SKM-1 treated with dmso at 0.1 percent for 144 hours (cell line): ENCODE results near the gene UNKL.

Experiments used
- DNase-seq: peaks from one replicate; lab custom pipeline; 2025; ENCODE audit not compliant: unreplicated experiment; lab: John Stamatoyannopoulos, UW

UNKL gene

DNA sequence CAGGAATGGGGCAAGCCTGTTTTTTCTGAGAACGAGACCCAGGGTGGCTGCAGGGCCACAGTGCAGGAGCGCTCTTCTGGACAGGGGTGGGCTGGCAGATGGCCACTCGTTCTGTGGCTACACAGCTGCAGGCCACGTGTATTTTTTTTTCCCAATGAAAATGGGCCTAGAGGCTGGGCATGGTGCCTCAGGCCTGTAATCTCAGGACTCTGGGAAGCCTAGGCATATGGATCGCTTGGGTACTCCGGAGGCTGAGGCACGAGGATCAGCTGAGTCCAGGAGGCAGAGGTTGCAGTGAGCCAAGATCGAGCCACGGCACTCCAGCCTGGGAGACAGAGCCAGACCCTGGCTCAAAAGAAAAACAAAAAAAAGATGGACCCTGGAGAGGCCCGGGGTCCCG is 6.8 kb downstream of the UNKL start:
- DNase-seq, result no peak

DNA sequence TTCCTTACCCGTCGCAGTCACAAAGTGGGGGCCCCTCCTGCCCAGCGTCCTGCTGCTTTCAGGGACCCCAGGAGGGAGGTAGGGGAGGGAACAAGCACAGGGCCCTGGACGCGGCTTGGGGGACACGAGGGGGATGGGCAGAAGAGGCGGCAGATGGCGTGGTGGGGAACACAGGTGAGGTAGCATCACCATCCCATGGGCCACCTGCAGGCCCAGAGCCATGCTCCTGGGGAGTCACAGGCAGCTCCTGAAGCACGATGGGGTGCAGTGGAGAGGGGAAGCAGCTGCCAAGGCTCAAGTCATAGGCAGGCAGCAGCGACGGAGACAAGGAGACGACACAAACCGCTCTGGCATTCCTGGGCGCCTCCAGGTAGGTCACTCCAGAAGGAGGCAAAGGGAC is 10.8 kb downstream of the UNKL start:
- DNase-seq, result no peak

GRCh38 chr16:1403036-1403435 is 11.5 kb downstream of the UNKL start:
- DNase-seq, result no peak

DNA sequence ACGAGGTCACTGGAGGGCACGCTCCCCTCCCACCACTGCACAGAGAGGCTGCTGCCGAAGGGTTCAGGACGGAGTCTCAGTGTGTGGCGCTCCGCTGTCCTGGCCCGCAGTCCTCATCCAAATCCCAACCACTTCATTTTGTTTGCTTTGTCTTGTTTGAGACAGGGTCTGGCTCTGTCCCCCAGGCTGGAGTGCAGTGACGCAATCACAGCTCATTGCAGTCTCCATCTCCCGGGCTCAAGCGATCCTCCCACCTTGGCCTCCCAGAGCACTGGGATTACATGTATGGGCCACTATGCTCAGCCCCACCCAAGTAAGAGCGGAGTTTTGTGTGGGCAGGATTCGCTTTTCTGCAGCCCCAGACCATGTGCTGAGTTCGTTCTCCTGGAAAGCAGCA is 12.7 kb downstream of the UNKL start:
- no peak for DNase-seq

- no peak for DNase-seq
Measured at GRCh38 chr16:1401061-1401757, 13.3 kb downstream of the UNKL start.

- DNase-seq, result no peak
Measured at GRCh38 chr16:1398826-1399581, 15.5 kb downstream of the UNKL start.

GRCh38 chr16:1398351-1398750 is 16.2 kb downstream of the UNKL start:
- DNase-seq, result no peak

DNA sequence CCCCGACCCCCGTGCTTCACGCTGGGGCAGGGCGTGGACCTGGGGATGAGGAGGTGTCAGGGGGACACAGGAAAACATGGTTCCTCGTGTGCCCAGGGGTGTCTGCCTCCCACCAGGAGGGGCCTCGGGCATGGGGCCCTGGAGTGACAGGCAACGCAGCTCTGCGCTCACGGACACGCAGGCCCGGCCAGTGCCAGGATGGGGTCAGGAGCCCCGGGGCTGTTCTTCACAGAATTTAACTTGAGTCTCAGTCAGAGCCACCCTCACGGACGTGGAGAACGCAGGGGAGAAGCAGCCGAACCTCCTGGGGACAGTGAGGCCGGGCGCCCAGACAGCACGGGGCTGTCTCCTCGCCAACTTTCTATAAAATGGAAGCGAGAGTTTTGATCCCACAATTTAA is 16.7 kb downstream of the UNKL start:
- no peak for DNase-seq

DNA sequence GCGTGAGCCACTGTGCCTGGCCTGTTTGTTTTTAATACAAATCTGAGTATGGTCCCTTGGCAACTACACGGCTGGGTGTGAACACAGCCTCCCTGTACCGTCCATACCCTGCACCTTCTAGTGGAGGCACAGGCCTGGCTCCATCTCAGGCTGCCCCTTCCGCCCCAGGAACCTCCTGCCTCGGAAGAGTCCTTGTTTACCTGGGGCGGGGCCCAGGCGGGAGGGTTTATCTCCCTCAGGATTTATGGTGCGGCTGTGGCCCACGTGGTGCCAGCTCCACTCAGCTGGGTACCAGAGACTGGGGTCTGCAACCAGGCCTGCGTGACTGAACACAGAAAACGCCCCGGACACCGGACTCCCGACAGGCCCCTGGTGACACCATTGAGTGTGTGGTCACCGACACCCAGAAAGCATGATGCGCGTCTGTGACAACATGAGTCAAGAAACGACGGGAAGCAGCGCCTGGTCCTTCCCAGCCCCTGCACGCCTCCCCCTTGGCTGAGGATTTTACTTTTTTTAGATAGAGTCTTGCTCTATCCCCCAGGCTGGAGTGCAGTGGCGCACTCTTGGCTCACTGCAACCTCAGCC is 19.0 kb downstream of the UNKL start:
- no peak for DNase-seq

- DNase-seq, result no peak
Measured at GRCh38 chr16:1394367-1394951, 20.0 kb downstream of the UNKL start.

DNA sequence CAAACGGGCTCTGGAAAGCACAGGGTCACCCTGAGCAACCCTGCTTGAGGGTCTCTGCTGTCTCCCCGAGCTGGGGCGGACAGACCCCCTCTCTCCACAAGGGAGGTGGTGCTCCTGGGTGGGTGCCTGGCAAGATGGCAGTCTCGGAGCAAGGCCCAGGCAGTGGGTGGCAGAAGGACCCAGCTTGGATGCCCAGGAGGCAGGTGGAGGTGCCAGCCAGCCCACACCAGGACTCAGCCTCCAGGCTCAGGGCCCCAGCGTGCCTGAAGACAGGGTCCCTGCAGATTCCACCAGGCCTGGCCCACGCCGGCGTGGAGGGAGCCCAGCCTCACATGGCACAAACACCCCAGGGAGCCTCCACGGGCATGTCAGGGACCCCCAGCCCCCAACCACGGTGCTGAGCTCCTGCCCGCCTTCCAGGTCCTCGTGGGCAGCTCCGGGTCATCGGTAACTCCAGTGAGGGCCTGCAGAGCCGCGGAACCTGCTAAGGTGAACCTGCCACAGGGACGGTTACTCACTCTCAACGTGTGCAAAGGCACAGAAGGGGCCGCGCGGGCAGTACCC is 20.8 kb downstream of the UNKL start:
- DNase-seq, result no peak

GRCh38 chr16:1392826-1393225 is 21.7 kb downstream of the UNKL start:
- DNase-seq, result no peak

DNA sequence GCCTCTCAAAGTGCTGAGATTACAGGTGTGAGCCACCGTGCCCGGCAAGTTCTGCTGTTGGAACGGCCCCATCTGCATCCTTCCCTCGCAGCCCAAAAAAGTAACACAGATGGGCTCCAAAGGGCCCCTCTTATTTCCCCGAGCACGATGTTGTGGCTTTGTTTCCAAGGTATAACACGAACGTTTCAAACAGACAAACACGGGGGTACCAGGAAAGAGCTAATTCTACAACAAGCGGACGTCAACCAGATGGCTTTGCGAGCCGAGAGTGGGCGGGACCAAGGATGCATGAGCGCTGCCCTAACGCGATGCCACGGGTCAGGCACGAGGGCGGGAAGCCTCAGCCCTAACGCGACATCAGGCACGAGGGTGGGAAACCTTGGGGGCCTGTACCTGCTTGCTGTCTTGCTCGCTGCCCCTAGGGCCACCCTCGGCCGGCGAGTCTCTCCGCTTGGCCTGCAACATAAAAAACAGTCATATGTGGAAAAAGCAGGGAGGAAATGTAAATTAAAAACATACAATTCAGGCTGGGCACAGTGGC is 24.2 kb downstream of the UNKL start:
- no peak for DNase-seq

DNA sequence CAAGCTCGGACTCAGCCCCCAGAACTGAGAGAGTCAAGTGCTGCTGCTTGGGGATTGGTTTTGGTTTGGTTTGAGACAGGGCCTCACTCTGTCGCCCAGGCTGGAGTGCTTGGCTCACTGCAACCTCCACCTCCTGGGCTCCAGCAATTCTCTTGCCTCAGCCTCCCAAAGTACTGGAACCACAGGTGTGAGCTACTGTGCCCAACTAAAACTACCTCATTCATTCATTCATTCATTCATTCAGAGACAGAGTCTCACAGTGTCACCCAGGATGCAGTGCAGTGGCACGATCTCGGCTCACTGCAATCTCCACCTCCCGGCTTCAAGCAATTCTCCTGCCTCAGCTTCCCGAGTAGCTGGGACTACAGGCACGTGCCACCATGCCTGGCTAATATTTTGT is 24.7 kb downstream of the UNKL start:
- DNase-seq, result no peak

DNA sequence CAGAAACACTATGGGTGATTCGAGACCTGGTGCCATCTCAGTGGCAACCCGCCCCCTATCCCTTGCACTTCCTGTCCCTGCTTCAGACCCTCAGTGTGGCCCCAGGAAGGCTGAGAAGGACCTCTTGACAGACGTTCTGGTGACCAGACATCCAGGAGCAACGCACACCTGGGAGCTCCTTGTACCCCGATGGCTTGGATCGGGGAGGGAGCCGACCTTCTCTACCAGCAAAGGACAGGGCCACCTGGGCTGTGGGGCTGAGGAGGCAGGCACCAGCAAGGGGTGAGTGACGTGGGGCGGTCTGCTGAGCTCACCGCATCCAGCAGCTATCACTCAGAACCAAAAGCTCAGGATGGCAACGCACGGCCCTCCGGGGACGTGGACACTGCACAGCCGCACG is 27.2 kb downstream of the UNKL start:
- DNase-seq, result no peak

DNA sequence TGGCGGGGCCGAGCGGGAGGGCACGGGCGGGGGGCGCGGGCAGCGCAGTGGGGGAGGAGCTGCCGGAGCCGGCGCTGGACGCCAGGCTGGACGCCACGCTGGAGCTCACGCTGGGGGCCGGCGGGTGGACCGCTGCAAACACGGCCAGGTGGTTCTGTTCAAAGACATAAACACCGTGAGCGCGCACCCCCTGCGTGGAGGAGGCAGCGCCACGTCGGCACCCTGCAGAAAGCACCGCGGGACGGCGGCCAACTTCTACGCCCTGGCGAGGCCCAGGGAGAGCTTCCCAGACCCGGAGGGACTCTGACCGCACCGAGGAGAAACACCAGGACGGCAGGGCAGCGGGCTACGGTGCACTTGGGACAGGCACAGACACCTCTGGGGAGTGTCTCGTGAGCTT is 29.3 kb downstream of the UNKL start:
- no peak for DNase-seq

GRCh38 chr16:1383556-1383955 is 30.9 kb downstream of the UNKL start:
- DNase-seq, result no peak

DNA sequence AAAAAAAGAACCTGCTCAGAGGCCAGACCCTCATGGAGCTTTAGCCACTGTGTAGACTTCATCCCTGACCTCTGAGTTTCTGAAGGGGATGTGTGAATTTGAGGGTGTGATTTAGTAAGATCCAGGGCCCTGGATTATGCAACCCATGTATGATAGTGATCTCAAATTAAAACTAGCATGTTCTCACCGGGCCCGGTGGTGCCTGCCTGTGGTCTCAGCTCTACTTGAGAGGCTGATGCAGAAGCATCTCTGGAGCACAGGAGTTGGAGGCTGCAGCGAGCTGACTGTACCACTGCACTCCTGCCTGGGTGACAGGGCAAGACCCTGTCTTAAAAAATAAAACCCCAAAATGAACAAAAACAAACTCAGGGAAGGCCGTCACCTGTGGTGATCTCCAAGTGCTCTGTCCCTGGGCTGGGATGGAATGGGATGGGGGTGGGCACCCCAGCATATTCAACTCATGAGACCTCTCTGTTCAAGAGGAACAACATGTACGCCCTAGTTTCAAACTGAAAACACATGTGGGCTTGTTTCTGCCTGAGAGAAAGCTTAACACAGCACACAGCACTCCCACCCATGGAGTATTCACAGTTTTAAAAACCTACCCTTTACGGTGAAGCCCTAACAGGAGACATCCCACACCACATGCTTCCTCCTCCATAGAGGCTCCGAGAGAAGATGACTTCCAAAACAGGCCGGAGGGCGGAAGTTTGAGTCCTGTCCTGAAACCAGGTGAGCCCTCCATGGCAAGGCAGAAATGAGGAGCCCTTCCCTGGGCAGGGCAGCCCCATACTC is 32.7 kb downstream of the UNKL start:
- no peak for DNase-seq

- DNase-seq, result no peak
Measured at GRCh38 chr16:1380195-1380594, 34.3 kb downstream of the UNKL start.

- DNase-seq, result peak; percentile 47
Measured at GRCh38 chr16:1379304-1380076, 35.0 kb downstream of the UNKL start.
